Upper lobe of left lung (tissue), 6 donors: ENCODE results near the gene CAMK1G. TPM values are rescaled to one million over a fixed set of nuclear protein-coding genes. Genes with fewer than 3 reads are reported as not detected.

Source experiments
- ATAC-seq, 2 donors: fragments of 200-7000 bp; cut with Tn5 transposase; one replicate each; pipeline ENCODE4 v1.9.1; 2022; ENCODE audit warnings: mild to moderate bottlenecking in 2 of 2, moderate library complexity in 2 of 2; ENCODE audit not compliant: low FRiP score in 2 of 2
- DNase-seq, 2 donors: peaks; one replicate each; pipeline ENCODE4 v3.0.0-alpha.2; 2019 to 2020
- H3K27ac ChIP-seq, 4 donors: fragments of 200-600 bp; sonication (generic); one replicate each; pipeline ENCODE4 v1.5.1; 2016 to 2019
- H3K27me3 ChIP-seq, 4 donors: fragments of 200-600 bp; sonication (generic); one replicate each; pipeline ENCODE4 v1.5.1; 2017 to 2019
- H3K36me3 ChIP-seq, 4 donors: fragments of 200-600 bp; sonication (generic); one replicate each; pipeline ENCODE4 v1.5.1; 2016 to 2019
- H3K4me1 ChIP-seq, 4 donors: fragments of 200-600 bp; sonication (generic); one replicate each; pipeline ENCODE4 v1.5.1; 2018 to 2019
- H3K4me3 ChIP-seq, 4 donors: fragments of 200-600 bp; sonication (generic); one replicate each; pipeline ENCODE4 v1.5.1; 2017 to 2019; ENCODE audit warnings: mild to moderate bottlenecking in 2 of 4, moderate library complexity in 1 of 4
- H3K9me3 ChIP-seq, 4 donors: fragments of 200-600 bp; sonication (generic); one replicate each; pipeline ENCODE4 v1.5.1; 2018 to 2019
- EP300 ChIP-seq, 4 donors: sonication (generic); formaldehyde crosslinking; IDR thresholded peaks; one replicate each; pipeline ENCODE4 v1.5.1; 2017; ENCODE audit warnings: antibody characterized with exemption in 4 of 4, control low read depth in 2 of 4
- POLR2A ChIP-seq, 4 donors: fragments of 450-650 bp; IDR thresholded peaks; one replicate each; pipeline ENCODE4 v1.5.1; 2016 to 2017; ENCODE audit warnings: antibody characterized with exemption in 4 of 4, mild to moderate bottlenecking in 2 of 4
- POLR2AphosphoS5 ChIP-seq, 2 donors: sonication (generic); formaldehyde crosslinking; IDR thresholded peaks; one replicate each; pipeline ENCODE4 v1.5.1; 2017; ENCODE audit warnings: antibody characterized with exemption in 2 of 2
- WGBS, 2 donors: methylation state at CpG; one replicate each; pipeline ENCODE4 v1.1.5; 2017 to 2018; 5-methylcytosine and 5-hydroxymethylcytosine counted together
- total RNA-seq, 6 donors: library from RNA; depleted of rRNA in 4 of 6; stranded (reverse); fragments of >200 nt in 4 of 6; gene quantifications; one replicate each; pipeline versions ENCODE4 v1.1.0 to v1.2.1, GENCODE V29; 2016 to 2021
- TF ChIP-seq, protein P1 (sequence below), 6 experiments: fragments of 450-650 bp in 4 of 6; fragments of 200-600 bp in 2 of 6; sonication (generic) in 2 of 6; IDR thresholded peaks; one replicate each; pipeline ENCODE4 v1.5.1; 2016 to 2019; ENCODE audit warnings: antibody characterized with exemption in 6 of 6
- donor health status: DM: no; HTN: no; CAD: no; lungs with moderate emphysema.
- donor health status: DM: no; HTN: yes; CAD: no; lungs with severe emphysema.

Gene CAMK1G
- total RNA-seq, 6 donors from 2014 or later, result 0.20 to 0.46 (median 0.30) TPM; not detected in 3

DNA sequence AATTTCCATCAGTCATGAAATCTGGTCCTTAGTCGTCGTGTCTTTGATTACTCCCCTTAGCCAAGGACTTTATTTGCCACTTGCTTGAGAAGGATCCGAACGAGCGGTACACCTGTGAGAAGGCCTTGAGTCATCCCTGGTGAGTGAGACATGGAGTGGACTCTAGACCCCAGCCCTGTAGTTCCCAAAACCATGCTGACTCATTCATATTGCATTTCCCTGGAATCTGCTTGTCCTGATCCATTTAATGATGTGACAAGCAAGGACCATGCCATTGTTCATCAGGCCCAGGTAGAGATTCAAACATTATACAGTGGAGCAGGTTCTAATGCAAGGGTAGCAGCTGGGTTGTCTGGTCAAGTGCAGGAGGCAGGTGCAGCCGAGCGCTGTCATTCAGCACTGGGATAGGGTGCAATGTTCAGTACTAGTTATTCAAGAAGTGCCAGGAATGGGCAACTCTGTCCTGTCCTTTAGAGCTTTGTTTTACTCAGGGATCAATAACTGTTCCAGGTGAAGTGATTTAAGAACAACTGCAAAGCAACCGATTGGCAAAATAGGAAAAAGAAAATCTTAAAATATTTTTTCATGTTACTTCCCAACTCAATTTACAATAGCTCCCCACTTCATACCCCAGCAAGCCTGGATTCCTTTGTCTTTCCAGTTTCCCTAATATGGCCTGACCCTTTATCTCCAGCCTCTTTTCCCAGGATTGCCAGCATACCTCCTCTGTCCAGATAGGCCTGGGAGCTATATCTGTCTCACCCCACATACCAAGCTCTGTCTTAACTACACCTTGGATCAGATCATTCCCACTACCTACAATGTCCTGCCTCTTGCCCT, 26.5 kb downstream of the CAMK1G start:
- TF ChIP-seq, protein P1, sequence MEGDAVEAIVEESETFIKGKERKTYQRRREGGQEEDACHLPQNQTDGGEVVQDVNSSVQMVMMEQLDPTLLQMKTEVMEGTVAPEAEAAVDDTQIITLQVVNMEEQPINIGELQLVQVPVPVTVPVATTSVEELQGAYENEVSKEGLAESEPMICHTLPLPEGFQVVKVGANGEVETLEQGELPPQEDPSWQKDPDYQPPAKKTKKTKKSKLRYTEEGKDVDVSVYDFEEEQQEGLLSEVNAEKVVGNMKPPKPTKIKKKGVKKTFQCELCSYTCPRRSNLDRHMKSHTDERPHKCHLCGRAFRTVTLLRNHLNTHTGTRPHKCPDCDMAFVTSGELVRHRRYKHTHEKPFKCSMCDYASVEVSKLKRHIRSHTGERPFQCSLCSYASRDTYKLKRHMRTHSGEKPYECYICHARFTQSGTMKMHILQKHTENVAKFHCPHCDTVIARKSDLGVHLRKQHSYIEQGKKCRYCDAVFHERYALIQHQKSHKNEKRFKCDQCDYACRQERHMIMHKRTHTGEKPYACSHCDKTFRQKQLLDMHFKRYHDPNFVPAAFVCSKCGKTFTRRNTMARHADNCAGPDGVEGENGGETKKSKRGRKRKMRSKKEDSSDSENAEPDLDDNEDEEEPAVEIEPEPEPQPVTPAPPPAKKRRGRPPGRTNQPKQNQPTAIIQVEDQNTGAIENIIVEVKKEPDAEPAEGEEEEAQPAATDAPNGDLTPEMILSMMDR (IDR thresholded peaks at IDR 0.05), result no peak
- no peak for TF ChIP-seq POLR2A (IDR thresholded peaks at IDR 0.05)
- TF ChIP-seq POLR2AphosphoS5 (IDR thresholded peaks at IDR 0.05), result no peak
- TF ChIP-seq EP300 (IDR thresholded peaks at IDR 0.05), result no peak
- Histone ChIP-seq H3K9me3 (no peaks in the 10 kb centered on the region), H3K4me1 (no peaks in the 10 kb centered on the region), H3K27me3 (no peaks in the 10 kb centered on the region), H3K4me3 (no peak overlapping the region), H3K27ac (no peak overlapping the region), H3K36me3 (peaks cover 0 to 3% (median 0%) of the 10 kb centered on the region in 4 donors)
- ATAC-seq (no peak), DNase-seq (no peak)
- WGBS, 2 donors, result 87 to 92% methylated on average over 8 of the region's 8 CpGs

DNA sequence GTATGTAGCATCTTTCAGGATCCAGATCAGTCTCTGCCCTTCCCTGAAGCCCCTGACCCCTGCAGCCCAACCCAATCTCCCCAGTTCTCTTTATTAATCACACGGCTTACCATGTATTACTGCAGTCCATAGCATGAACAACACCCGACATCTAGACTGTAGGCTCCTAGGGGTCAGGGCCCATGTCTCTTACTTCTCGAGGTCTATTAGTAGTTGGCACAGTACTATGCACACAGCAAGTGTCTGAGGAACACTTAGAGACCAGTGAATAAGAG, 27.1 kb downstream of the CAMK1G start:
- TF ChIP-seq POLR2AphosphoS5 (IDR thresholded peaks at IDR 0.05) (no peak), EP300 (IDR thresholded peaks at IDR 0.05) (no peak), POLR2A (IDR thresholded peaks at IDR 0.05) (no peak)
- TF ChIP-seq, protein P1 (IDR thresholded peaks at IDR 0.05), result no peak
- H3K4me3 ChIP-seq, result no peak overlapping the region
- DNase-seq (no peak), ATAC-seq (no peak)
- 89 to 94% methylated on average over 3 of the region's 3 CpGs for WGBS, 2 donors
- H3K9me3 ChIP-seq, result no peaks in the 10 kb centered on the region
- H3K27ac ChIP-seq, result no peak overlapping the region
- peaks cover 0 to 9% (median 2%) of the 10 kb centered on the region in 4 donors for H3K36me3 ChIP-seq
- H3K27me3 ChIP-seq, result no peaks in the 10 kb centered on the region
- no peaks in the 10 kb centered on the region for H3K4me1 ChIP-seq

DNA sequence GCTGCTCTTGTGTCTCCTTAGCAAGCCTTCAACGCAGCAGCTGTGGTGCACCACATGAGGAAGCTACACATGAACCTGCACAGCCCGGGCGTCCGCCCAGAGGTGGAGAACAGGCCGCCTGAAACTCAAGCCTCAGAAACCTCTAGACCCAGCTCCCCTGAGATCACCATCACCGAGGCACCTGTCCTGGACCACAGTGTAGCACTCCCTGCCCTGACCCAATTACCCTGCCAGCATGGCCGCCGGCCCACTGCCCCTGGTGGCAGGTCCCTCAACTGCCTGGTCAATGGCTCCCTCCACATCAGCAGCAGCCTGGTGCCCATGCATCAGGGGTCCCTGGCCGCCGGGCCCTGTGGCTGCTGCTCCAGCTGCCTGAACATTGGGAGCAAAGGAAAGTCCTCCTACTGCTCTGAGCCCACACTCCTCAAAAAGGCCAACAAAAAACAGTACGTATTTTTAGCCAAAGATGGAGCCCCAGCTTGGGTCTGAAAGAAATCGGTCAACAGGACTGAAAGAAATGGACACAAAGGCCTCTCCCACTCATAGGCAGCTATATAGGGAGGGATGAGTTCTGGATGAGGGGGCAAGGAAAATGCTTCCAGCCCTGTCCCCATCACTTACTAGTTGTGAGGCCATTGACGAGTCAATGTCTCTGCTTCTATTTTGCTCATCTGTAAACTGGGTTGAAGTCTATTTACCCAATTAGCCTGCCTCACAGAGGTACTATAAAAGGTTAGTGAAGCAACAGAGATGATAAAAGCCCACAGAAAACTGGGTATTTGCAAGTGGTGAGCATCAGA, 28.5 kb downstream of the CAMK1G start:
- H3K4me1 ChIP-seq, result no peaks in the 10 kb centered on the region
- H3K36me3 ChIP-seq, result peaks cover 0 to 15% (median 2%) of the 10 kb centered on the region in 4 donors
- H3K27me3 ChIP-seq, result no peaks in the 10 kb centered on the region
- DNase-seq (peak in 1 of 2 donors; percentile 76), ATAC-seq (no peak)
- H3K27ac ChIP-seq, result no peak overlapping the region
- TF ChIP-seq POLR2AphosphoS5 (IDR thresholded peaks at IDR 0.05), result no peak
- TF ChIP-seq POLR2A (IDR thresholded peaks at IDR 0.05), result no peak
- WGBS, 2 donors, result 86 to 93% methylated on average over 10 to 13 of the region's 13 CpGs
- no peak overlapping the region for H3K4me3 ChIP-seq
- H3K9me3 ChIP-seq, result no peaks in the 10 kb centered on the region

DNA sequence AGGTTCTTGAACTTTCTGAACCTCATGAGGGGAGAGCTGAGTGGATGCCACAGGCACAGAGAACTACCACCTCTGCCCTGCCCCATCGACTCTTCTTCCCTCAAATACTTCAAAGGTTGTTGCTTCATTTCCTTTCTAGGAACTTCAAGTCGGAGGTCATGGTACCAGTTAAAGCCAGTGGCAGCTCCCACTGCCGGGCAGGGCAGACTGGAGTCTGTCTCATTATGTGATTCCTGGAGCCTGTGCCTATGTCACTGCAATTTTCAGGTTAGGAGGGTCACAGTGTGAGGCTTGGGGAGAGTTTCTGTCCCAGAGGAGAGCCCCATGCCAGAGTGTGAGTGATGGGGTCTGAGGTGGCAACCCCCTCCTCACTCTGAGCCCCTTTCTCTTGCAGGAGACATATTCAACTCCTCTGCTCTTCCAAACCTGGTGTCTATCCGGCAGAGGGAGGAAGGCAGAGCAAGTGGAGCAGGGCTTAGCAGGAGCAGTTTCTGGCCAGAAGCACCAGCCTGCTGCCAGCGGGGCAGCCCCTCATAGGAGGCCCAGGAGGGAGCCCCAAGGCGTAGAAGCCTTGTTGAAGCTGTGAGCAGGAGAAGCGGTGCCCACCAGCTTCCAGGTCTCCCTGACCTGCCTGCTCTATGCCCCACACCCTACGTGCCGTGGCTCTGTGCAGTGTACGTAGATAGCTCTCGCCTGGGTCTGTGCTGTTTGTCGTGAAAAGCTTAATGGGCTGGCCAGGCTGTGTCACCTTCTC, 29.3 kb downstream of the CAMK1G start:
- Histone ChIP-seq H3K27ac (no peak overlapping the region), H3K9me3 (no peaks in the 10 kb centered on the region), H3K4me3 (no peak overlapping the region), H3K36me3 (peaks cover 0 to 19% (median 2%) of the 10 kb centered on the region in 4 donors), H3K27me3 (no peaks in the 10 kb centered on the region), H3K4me1 (no peaks in the 10 kb centered on the region)
- TF ChIP-seq POLR2A (IDR thresholded peaks at IDR 0.05) (no peak), EP300 (IDR thresholded peaks at IDR 0.05) (no peak), POLR2AphosphoS5 (IDR thresholded peaks at IDR 0.05) (no peak)
- TF ChIP-seq, protein P1 (IDR thresholded peaks at IDR 0.05), result no peak
- peak in 1 of 2 donors; percentile 8 for ATAC-seq
- DNase-seq, result peak in 1 of 2 donors; percentile 22
- WGBS, 2 donors, result 71 to 80% methylated on average over 12 of the region's 12 CpGs
